Large intestine (tissue), 12 donors: ENCODE results near the gene ZC3H13. TPM values are rescaled to one million over a fixed set of nuclear protein-coding genes. Genes with fewer than 3 reads are reported as not detected.

Experiments
- DNase-seq, 2 donors: peaks; one replicate each; pipeline versions ENCODE4 v3.0.0 to v3.0.0-alpha.2; 2013
- H3K27ac ChIP-seq: one replicate; pipeline ENCODE4 v1.5.1; 2013; ENCODE audit warnings: low read length
- H3K27me3 ChIP-seq: 2 replicates; pipeline ENCODE4 v1.6.1; 2013; ENCODE audit warnings: low read length; ENCODE audit not compliant: control insufficient read depth, insufficient read depth
- H3K36me3 ChIP-seq: 2 replicates; pipeline ENCODE4 v1.6.1; 2013; ENCODE audit warnings: low read length; ENCODE audit not compliant: control insufficient read depth, insufficient read depth
- H3K4me1 ChIP-seq: one replicate; pipeline ENCODE4 v1.6.1; 2013; ENCODE audit warnings: low read length; ENCODE audit not compliant: control insufficient read depth, insufficient read depth
- H3K4me3 ChIP-seq: one replicate; pipeline ENCODE4 v1.5.1; 2013; ENCODE audit warnings: low read length
- H3K9me3 ChIP-seq: one replicate; pipeline ENCODE4 v1.6.1; 2013; ENCODE audit warnings: mild to moderate bottlenecking, low read depth, low read length, moderate library complexity; ENCODE audit not compliant: control insufficient read depth
- WGBS: methylation state at CpG from one replicate; pipeline ENCODE4 v1.1.5; 2013; ENCODE audit warnings: low lambda C conversion rate; ENCODE audit not compliant: insufficient coverage; 5-methylcytosine and 5-hydroxymethylcytosine counted together
- long read RNA-seq, 11 donors: transcript quantifications; one replicate each; lab custom pipeline, GENCODE V29; 2026
- polyA plus RNA-seq: library from polyadenylated mRNA; unstranded; fragments of 120-200 nt; gene quantifications from one replicate; pipeline ENCODE4 v1.2.1, GENCODE V29; 2013

Gene ZC3H13
- 36.4 TPM for polyA plus RNA-seq
- long read RNA-seq, donor 1: 0 reads
- long read RNA-seq, donor 2, partial matches to known transcripts: 16 of 16 reads
- long read RNA-seq, donor 2, other reads (novel, unspliced or antisense): 0 of 16 reads
- long read RNA-seq, donor 3: 0 reads
- long read RNA-seq, donor 4: 0 reads
- long read RNA-seq, donor 5: 0 reads
- long read RNA-seq, donor 6, partial matches to known transcripts: 22 of 29 reads
- long read RNA-seq, donor 6, other reads (novel, unspliced or antisense): 6 of 29 reads
- long read RNA-seq, donor 7, partial matches to known transcripts: 21 of 21 reads
- long read RNA-seq, donor 7, other reads (novel, unspliced or antisense): 0 of 21 reads
- long read RNA-seq, donor 8, partial matches to known transcripts: 28 of 28 reads
- long read RNA-seq, donor 8, other reads (novel, unspliced or antisense): 0 of 28 reads
- long read RNA-seq, donor 9, partial matches to known transcripts: 8 of 8 reads
- long read RNA-seq, donor 9, other reads (novel, unspliced or antisense): 0 of 8 reads
- long read RNA-seq, donor 10, partial matches to known transcripts: 11 of 12 reads
- long read RNA-seq, donor 10, other reads (novel, unspliced or antisense): 0 of 12 reads
- long read RNA-seq, donor 11, partial matches to known transcripts: 15 of 15 reads
- long read RNA-seq, donor 11, other reads (novel, unspliced or antisense): 0 of 15 reads

GRCh38 chr13:46052319-46053161 lies at the start of gene ZC3H13:
ZC3H13 (minus strand) TSS chr13:46052746; CDS start chr13:46045507, 7,239 bp downstream.
- Histone ChIP-seq H3K9me3 (no peaks in the 10 kb centered on the region), H3K27me3 (peaks cover 3% of the 10 kb centered on the region), H3K4me3 (peak within 1 kb of the TSS; percentile 94), H3K4me1 (no peaks in the 10 kb centered on the region), H3K27ac (peak within 1 kb of the TSS; percentile 92), H3K36me3 (no peaks in the 10 kb centered on the region)
- peak; percentile 95 to 96 for DNase-seq
- WGBS: no CpG with 5 or more reads among the region's 57 CpGs

GRCh38 chr13:46102255-46102605 lies 49.7 kb upstream of the ZC3H13 start:
- Histone ChIP-seq H3K27ac (no peak overlapping the region), H3K9me3 (no peaks in the 10 kb centered on the region), H3K27me3 (no peaks in the 10 kb centered on the region), H3K4me1 (no peaks in the 10 kb centered on the region), H3K36me3 (no peaks in the 10 kb centered on the region), H3K4me3 (no peak overlapping the region)
- DNase-seq: no peak

GRCh38 chr13:46101484-46102254 lies 49.1 kb upstream of the ZC3H13 start:
- DNase-seq: no peak
- no peak overlapping the region for H3K27ac ChIP-seq
- H3K9me3 ChIP-seq: no peaks in the 10 kb centered on the region
- H3K4me1 ChIP-seq: no peaks in the 10 kb centered on the region
- 0% methylated on average over 1 of the region's 8 CpGs for WGBS
- H3K4me3 ChIP-seq: no peak overlapping the region
- H3K36me3 ChIP-seq: no peaks in the 10 kb centered on the region
- H3K27me3 ChIP-seq: no peaks in the 10 kb centered on the region

- Histone ChIP-seq H3K36me3 (no peaks in the 10 kb centered on the region), H3K27ac (no peak overlapping the region), H3K4me3 (no peak overlapping the region), H3K27me3 (no peaks in the 10 kb centered on the region), H3K9me3 (no peaks in the 10 kb centered on the region), H3K4me1 (no peaks in the 10 kb centered on the region)
- 100% methylated on average over 3 of the region's 4 CpGs for WGBS
- DNase-seq: no peak
Observed at GRCh38 chr13:46101002-46101401, 48.5 kb upstream of the ZC3H13 start.

GRCh38 chr13:46100191-46100815 lies 47.8 kb upstream of the ZC3H13 start:
- H3K9me3 ChIP-seq: no peaks in the 10 kb centered on the region
- H3K27me3 ChIP-seq: no peaks in the 10 kb centered on the region
- no peak overlapping the region for H3K4me3 ChIP-seq
- DNase-seq: no peak
- H3K4me1 ChIP-seq: no peaks in the 10 kb centered on the region
- no CpG with 5 or more reads among the region's 1 CpG for WGBS
- no peak overlapping the region for H3K27ac ChIP-seq
- no peaks in the 10 kb centered on the region for H3K36me3 ChIP-seq

GRCh38 chr13:46097663-46098062 lies 45.1 kb upstream of the ZC3H13 start:
- Histone ChIP-seq H3K4me1 (no peaks in the 10 kb centered on the region), H3K36me3 (no peaks in the 10 kb centered on the region), H3K27me3 (no peaks in the 10 kb centered on the region), H3K27ac (no peak overlapping the region), H3K9me3 (no peaks in the 10 kb centered on the region), H3K4me3 (no peak overlapping the region)
- WGBS: 81% methylated on average over 3 of the region's 4 CpGs
- no peak for DNase-seq

GRCh38 chr13:46097015-46097414 lies 44.5 kb upstream of the ZC3H13 start:
- WGBS: no CpG with 5 or more reads among the region's 3 CpGs
- DNase-seq: no peak
- Histone ChIP-seq H3K36me3 (no peaks in the 10 kb centered on the region), H3K4me3 (no peak overlapping the region), H3K27ac (no peak overlapping the region), H3K9me3 (no peaks in the 10 kb centered on the region), H3K27me3 (no peaks in the 10 kb centered on the region), H3K4me1 (no peaks in the 10 kb centered on the region)

GRCh38 chr13:46094478-46094877 lies 41.9 kb upstream of the ZC3H13 start:
- H3K36me3 ChIP-seq: no peaks in the 10 kb centered on the region
- H3K4me3 ChIP-seq: no peak overlapping the region
- no peaks in the 10 kb centered on the region for H3K4me1 ChIP-seq
- no peaks in the 10 kb centered on the region for H3K9me3 ChIP-seq
- no peaks in the 10 kb centered on the region for H3K27me3 ChIP-seq
- 88% methylated on average over 2 of the region's 3 CpGs for WGBS
- H3K27ac ChIP-seq: no peak overlapping the region
- DNase-seq: no peak

- 100% methylated on average over 1 of the region's 5 CpGs for WGBS
- H3K4me1 ChIP-seq: no peaks in the 10 kb centered on the region
- no peak overlapping the region for H3K27ac ChIP-seq
- H3K27me3 ChIP-seq: no peaks in the 10 kb centered on the region
- H3K36me3 ChIP-seq: no peaks in the 10 kb centered on the region
- H3K9me3 ChIP-seq: no peaks in the 10 kb centered on the region
- no peak for DNase-seq
- H3K4me3 ChIP-seq: no peak overlapping the region
Observed at GRCh38 chr13:46088821-46089562, 36.4 kb upstream of the ZC3H13 start.
